ENCODE data around the gene SLC36A2.
"Not testable (repeated sequence)": the region's sequence is repeated elsewhere in the genome, so short reads cannot be mapped to it uniquely, and the experiment has no call there.

DNA sequence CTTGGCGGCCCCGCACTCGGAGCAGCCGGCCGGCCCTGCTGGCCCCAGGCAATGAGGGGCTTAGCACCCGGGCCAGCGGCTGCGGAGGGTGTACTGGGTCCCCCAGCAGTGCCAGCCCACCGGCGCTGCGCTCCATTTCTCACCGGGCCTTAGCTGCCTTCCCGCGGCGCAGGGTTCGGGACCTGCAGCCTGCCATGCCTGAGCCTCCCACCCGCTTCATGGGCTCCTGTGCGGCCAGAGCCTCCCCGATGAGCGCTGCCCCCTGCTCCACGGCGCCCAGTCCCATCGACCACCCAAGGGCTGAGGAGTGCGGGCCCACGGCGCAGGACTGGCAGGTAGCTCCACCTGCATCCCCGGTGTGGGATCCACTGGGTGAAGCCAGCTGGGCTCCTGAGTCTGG lies 38.1 kb downstream of the SLC36A2 start:
- TF ChIP-seq POLR2AphosphoS5 (IDR thresholded peaks at IDR 0.05; ENCODE audit: borderline replicate concordance, low read depth, low read length); EZH2 (IDR thresholded peaks at IDR 0.05): not testable (repeated sequence)

Measured in SK-N-MC (cell line).